Measurements from ENCODE around the gene HLA-A.

HLA-A gene

DNA sequence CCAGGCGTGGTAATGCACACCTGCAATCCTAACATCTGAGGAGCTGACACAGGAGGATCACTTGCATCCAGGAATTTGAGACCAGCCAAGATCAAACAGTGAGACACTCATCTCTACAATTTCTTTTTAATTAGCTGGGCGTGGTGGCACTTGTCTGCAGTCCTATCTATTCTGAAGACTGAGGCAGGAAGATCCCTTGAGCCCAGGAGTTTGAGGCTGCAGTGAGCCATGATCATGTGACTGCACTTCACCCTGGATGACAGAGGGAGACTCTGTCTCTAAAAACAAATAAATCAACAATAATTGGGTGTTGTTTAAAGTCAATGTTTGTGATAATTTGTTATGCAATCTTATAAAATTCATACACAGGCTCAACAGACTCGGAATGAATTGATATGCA, 18.0 kb upstream of the HLA-A start:
- H3K79me2 ChIP-seq (ENCODE audit: insufficient read depth, low read depth): no peaks in the 10 kb centered on the region
- TF ChIP-seq, protein P1, sequence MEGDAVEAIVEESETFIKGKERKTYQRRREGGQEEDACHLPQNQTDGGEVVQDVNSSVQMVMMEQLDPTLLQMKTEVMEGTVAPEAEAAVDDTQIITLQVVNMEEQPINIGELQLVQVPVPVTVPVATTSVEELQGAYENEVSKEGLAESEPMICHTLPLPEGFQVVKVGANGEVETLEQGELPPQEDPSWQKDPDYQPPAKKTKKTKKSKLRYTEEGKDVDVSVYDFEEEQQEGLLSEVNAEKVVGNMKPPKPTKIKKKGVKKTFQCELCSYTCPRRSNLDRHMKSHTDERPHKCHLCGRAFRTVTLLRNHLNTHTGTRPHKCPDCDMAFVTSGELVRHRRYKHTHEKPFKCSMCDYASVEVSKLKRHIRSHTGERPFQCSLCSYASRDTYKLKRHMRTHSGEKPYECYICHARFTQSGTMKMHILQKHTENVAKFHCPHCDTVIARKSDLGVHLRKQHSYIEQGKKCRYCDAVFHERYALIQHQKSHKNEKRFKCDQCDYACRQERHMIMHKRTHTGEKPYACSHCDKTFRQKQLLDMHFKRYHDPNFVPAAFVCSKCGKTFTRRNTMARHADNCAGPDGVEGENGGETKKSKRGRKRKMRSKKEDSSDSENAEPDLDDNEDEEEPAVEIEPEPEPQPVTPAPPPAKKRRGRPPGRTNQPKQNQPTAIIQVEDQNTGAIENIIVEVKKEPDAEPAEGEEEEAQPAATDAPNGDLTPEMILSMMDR (conservative IDR thresholded peaks at IDR 0.05; ENCODE audit: low read depth, low read length): no peak
- H2AFZ ChIP-seq (ENCODE audit: low read depth): no peak overlapping the region
- no peak overlapping the region for H3K4me3 ChIP-seq (IDR thresholded peaks at IDR 0.05; ENCODE audit: insufficient read depth, low read depth, low read length)
- no peaks in the 10 kb centered on the region for H3K36me3 ChIP-seq (ENCODE audit: insufficient read depth)
- H3K27me3 ChIP-seq (ENCODE audit: insufficient read depth, low read depth): no peaks in the 10 kb centered on the region
- H4K20me1 ChIP-seq (ENCODE audit: insufficient read depth): no peaks in the 10 kb centered on the region
- no peak overlapping the region for H3K27ac ChIP-seq
- no peaks in the 10 kb centered on the region for H3K4me1 ChIP-seq (ENCODE audit: low read depth, poor library complexity, severe bottlenecking)
- no peak overlapping the region for H3K4me2 ChIP-seq
- H3K9ac ChIP-seq: no peak overlapping the region

DNA sequence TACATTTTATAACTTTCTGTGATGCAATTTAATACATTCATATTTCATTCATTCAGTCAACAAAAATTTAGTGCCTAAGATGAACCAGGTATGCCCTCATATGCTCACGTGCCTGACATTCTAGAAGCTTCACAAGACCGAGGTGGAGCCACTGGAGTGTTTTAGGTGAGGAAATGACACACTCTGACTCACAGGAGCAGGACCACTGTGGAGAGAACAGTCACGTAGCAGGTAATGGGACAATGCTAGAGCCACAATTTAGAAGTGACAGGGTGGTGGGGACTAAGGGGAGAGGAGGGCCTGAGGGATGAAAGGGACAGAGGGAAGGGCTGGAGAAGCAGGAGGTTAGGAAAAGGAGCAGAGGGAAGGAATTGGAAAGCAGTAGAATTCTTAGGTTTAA, 17.6 kb upstream of the HLA-A start:
- no peak overlapping the region for H3K9ac ChIP-seq
- no peak overlapping the region for H3K4me3 ChIP-seq (IDR thresholded peaks at IDR 0.05; ENCODE audit: insufficient read depth, low read depth, low read length)
- H2AFZ ChIP-seq (ENCODE audit: low read depth): no peak overlapping the region
- H3K79me2 ChIP-seq (ENCODE audit: insufficient read depth, low read depth): no peaks in the 10 kb centered on the region
- H3K4me1 ChIP-seq (ENCODE audit: low read depth, poor library complexity, severe bottlenecking): no peaks in the 10 kb centered on the region
- no peak overlapping the region for H3K4me2 ChIP-seq
- TF ChIP-seq, protein P1 (conservative IDR thresholded peaks at IDR 0.05; ENCODE audit: low read depth, low read length): no peak
- no peaks in the 10 kb centered on the region for H3K36me3 ChIP-seq (ENCODE audit: insufficient read depth)
- H3K27me3 ChIP-seq (ENCODE audit: insufficient read depth, low read depth): no peaks in the 10 kb centered on the region
- no peak overlapping the region for H3K27ac ChIP-seq
- no peaks in the 10 kb centered on the region for H4K20me1 ChIP-seq (ENCODE audit: insufficient read depth)

DNA sequence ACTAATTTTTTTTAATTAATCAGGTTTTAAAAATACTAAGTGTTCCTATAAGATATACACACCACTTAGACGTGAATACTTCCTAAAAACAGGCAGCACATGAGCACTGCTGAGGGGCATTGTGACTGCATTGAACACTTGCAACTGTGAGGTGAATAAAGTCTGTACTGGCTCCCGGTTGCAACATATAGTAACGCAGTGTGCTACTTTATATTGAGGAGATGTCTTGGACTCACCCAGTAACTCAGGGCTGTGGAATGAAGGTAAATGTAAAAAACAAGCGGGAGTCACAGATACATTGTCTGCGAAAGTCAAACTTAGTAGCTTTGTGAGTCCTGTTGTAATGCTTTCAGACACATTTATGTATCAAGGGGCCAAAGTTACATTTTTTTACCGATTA, 17.0 kb upstream of the HLA-A start:
- Histone ChIP-seq H3K36me3 (ENCODE audit: insufficient read depth) (no peaks in the 10 kb centered on the region), H3K4me1 (ENCODE audit: low read depth, poor library complexity, severe bottlenecking) (no peaks in the 10 kb centered on the region), H3K79me2 (ENCODE audit: insufficient read depth, low read depth) (no peaks in the 10 kb centered on the region), H3K4me3 (IDR thresholded peaks at IDR 0.05; ENCODE audit: insufficient read depth, low read depth, low read length) (no peak overlapping the region), H3K9ac (no peak overlapping the region), H3K4me2 (no peak overlapping the region), H4K20me1 (ENCODE audit: insufficient read depth) (no peaks in the 10 kb centered on the region), H3K27ac (no peak overlapping the region), H3K27me3 (ENCODE audit: insufficient read depth, low read depth) (no peaks in the 10 kb centered on the region), H2AFZ (ENCODE audit: low read depth) (no peak overlapping the region)
- TF ChIP-seq, protein P1 (conservative IDR thresholded peaks at IDR 0.05; ENCODE audit: low read depth, low read length): no peak

DNA sequence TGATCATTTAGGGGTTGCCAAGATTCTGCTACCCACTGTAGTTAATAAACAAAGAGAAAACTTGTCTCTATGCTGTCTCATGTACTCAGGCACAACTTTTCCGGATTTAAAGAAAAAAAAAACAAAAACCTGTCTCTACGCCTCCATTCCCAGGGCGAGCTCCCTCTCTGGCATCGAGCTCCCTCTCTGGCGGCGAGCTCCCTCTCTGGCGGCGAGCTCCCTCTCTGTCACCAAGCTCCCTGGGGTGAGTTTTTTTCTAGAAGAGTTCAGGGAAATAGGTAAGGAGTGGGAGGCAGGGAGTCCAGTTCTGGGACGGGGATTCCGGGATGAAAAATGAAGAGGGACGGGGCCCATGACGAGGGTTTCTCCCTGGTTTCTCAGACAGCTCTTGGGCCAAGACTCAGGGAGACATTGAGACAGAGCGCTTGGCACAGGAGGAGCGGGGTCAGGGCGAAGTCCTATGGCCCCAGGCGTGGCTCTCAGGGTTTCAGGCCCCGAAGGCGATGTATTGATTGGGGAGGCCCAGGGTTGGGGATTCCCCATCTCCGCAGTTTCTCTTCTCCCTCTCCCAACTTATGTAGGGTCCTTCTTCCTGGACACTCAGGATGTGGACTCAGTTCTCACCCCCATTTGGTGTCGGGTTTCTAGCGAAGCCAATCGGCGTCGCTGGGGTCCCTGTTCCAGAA, 16.5 kb upstream of the HLA-A start:
- H3K36me3 ChIP-seq (ENCODE audit: insufficient read depth): no peaks in the 10 kb centered on the region
- no peak overlapping the region for H3K4me3 ChIP-seq (IDR thresholded peaks at IDR 0.05; ENCODE audit: insufficient read depth, low read depth, low read length)
- no peak overlapping the region for H3K27ac ChIP-seq
- H3K79me2 ChIP-seq (ENCODE audit: insufficient read depth, low read depth): no peaks in the 10 kb centered on the region
- H3K4me2 ChIP-seq: no peak overlapping the region
- TF ChIP-seq, protein P1 (conservative IDR thresholded peaks at IDR 0.05; ENCODE audit: low read depth, low read length): no peak
- no peak overlapping the region for H2AFZ ChIP-seq (ENCODE audit: low read depth)
- no peak overlapping the region for H3K9ac ChIP-seq
- no peaks in the 10 kb centered on the region for H4K20me1 ChIP-seq (ENCODE audit: insufficient read depth)
- no peaks in the 10 kb centered on the region for H3K4me1 ChIP-seq (ENCODE audit: low read depth, poor library complexity, severe bottlenecking)
- no peaks in the 10 kb centered on the region for H3K27me3 ChIP-seq (ENCODE audit: insufficient read depth, low read depth)
